Measurements from ENCODE around the gene DAW1.
"Not testable (repeated sequence)": the region's sequence is repeated elsewhere in the genome, so short reads cannot be mapped to it uniquely, and the experiment has no call there.

DAW1 gene

GRCh38 chr2:227932001-227932400 lies 60.6 kb downstream of the DAW1 start:
- DNase-seq = no peak

GRCh38 chr2:227932403-227932802 lies 61.0 kb downstream of the DAW1 start:
- DNase-seq = no peak

- DNase-seq = no peak
Observed at GRCh38 chr2:227933884-227934283, 62.5 kb downstream of the DAW1 start.

GRCh38 chr2:227936249-227936648 lies 64.8 kb downstream of the DAW1 start:
- not testable (repeated sequence) for DNase-seq

- DNase-seq = no peak
Observed at GRCh38 chr2:227939271-227940027, 68.0 kb downstream of the DAW1 start.

- DNase-seq = no peak
Observed at GRCh38 chr2:227942021-227942420, 70.6 kb downstream of the DAW1 start.

GRCh38 chr2:227942965-227943364 lies 71.5 kb downstream of the DAW1 start:
- no peak for DNase-seq

GRCh38 chr2:227960317-227960716 lies 88.9 kb downstream of the DAW1 start:
- DNase-seq = no peak

GRCh38 chr2:227971619-227972230 lies 100.3 kb downstream of the DAW1 start:
- no peak for DNase-seq

- DNase-seq = no peak
Observed at GRCh38 chr2:227973241-227973640, 101.8 kb downstream of the DAW1 start.
